ENCODE measurements around the gene SPOCK1.
"Not testable (repeated sequence)": the region's sequence is repeated elsewhere in the genome, so short reads cannot be mapped to it uniquely, and the experiment has no call there.

Gene SPOCK1

DNA sequence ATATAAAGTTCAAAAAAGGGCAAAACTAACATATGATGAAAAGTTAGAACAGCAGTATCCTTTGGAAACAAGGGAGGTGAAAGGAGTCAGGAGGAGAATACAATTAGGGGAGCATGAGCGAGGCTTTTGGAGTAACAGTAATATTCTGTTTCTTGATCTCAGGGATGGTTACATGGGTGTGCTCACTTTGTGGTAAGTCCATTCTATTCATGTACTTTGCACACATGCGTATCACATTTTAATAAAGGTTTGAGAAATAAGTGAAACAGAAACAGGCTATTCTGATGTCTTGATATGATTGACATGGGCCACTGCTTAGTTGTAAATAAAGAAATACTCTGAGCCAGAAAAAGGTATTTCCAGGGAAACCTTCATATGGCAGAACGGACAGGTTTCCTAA is 208.8 kb downstream of the SPOCK1 start:
- DNase-seq = no peak

DNA sequence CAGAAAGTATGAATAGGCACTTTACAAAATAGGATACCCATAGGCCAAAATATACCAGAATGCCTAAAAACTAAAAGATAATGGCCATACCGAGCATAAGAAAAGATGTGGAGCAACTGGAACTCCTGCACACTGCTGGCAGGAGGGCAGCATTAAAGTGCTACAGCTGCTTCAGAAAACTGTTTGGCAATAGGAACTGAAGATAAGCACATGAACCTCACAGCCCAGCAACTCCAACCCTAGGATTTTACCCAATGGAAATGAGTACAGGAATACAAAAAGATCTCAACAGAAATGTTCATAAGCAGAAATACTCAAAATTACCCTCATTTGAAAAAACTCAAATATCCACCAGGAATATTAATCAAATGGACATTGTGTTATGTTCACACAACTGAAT is 209.3 kb downstream of the SPOCK1 start:
- no peak for DNase-seq

DNA sequence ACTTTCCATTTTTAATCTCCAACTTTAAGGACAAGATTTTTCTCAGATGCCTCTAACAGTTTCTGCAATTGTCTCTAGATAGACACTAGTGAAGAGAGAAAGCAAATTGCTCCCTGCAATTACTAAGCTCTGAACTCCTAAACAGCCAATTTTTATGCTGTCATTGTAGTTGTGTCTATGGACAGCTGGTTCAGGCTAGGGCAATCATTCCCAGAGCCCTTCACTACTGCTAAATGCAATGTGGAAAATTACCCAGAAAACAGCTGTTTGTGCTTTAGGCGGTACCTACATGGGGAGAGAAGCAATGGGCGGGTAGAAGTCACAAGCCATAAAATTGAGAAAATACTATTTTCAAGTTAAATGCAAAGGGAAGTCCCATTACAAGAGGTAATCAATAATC is 211.6 kb downstream of the SPOCK1 start:
- DNase-seq = no peak

DNA sequence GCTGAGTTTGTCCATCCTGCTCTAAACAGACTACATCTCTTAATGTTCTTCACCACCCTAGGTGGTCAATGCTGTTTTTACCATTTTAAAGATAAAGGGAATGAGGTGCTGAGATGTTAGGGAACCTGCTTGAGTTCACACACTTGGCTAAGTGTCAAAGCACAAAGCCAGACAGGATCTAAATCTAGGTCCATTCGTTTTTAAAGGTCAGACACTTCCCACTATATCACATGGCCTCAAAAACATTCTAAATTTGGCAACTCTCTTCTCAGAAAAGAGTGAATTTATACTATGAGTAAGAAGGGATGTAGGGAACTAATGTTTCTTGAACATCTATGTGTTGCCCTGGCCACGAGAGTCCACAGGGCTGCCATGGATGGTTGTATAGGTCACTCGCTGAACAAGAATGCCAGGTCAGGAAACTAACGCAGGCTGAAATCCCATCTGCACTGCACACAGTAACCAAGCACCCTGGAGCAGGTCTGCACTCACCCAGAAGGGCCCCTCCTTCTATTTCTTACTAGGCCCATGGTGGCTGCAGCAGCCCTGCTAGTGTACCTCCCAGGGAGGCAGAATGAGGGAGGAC is 213.0 kb downstream of the SPOCK1 start:
- DNase-seq = no peak

DNA sequence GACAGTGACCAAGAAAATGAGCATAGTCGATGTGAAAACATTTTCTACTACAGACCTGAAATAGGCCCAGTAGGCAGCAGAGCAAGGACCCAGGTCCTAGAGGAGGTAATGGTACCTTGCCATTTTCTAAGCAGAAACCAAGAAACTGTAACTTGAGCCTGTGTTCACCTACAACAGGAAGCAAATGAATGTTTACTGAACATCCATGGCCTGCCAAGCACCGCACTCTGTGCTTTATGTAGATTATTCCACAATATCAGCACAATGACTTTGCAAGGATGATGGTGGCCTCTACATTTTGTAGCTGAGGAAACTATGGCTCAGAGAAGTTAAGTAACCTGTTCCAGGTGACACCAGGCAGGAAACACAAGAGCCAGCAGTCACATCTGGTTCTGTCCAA is 215.3 kb downstream of the SPOCK1 start:
- DNase-seq = no peak

DNA sequence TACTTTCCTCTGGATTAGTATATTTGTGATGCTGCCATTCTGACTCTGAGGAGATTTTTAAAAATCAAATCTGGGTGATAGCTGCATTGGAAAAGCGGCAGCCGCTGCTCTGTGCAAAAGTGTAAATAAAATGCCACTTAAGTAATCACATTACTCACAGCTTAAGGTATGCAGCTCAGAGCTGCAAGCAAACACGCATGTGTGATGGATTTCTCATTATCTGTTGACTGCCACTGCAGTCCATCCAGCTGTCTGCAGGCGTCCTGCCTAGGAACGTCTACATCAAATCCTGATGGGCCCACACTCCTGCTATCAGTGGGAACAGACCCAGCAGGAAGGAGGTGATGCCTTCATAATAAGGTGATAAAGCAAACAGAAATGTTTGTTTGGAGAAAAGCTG is 216.9 kb downstream of the SPOCK1 start:
- DNase-seq = no peak

DNA sequence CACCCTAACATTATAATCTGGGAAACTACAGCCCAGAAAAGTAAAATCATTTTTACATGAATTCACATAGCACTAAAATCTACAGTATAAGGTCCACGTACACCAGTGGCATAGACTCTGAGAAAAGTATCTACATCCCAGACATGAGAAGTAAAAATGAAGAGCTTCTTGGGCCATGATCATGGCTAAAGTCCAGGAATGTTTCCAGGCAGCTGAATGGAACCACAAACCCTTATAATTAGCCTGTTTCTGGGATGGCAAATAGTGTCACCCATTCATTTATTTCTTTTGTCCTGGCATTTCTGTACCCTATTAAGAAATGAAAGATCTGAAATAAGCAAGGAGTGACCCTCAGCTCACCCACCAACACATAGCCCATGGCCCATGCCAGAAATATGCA is 217.9 kb downstream of the SPOCK1 start:
- DNase-seq = no peak

DNA sequence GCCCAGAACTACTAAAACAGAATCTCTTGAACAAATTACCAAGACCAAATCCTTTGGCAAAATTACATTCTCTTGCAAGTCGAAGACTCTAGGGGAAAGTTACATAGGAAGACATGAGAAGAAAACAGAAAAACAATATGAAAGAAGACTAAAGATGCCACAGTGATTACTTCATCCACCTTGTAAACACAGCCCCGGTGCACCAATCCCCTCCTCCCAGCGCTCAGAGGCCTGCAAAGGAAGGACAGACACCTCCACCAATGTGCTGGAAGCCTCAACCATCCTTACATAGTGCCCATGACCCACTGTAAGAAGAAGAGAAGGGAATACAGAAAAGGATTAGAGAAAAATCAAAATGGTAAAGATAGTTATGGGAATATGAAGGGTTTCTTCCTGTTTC is 218.5 kb downstream of the SPOCK1 start:
- no peak for DNase-seq

DNA sequence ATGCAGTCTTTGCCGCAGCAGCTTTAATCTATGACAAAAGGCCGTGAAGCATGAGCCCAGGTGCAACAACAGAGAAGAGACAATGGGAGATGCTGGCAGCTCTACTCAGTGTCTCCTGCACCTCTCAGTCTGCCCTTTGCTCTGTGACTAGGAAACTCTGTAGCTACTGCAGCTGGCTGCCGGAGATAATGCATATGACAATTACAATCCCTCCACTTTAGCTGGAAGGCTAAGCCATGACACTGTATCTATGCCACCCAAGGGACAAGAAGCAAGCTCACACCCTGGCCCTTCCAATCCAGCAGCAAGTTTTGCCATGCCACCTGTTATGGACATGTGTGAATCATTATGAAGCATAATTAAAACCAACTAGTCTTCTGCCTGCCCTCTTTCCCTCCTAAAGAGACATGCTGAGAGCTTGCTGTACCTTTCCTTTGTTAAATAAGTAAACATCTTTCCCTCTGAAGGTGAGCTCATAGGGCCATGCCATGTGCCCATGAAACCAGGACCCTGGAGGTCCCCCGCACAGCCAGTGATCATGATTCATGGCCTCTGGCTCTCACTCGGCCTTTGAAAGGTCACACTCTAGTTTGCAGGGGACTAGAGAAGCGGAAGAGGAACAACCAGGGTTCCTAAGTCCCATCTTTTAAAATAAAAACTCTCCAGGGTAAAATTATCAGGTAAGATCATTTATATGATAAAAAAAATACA is 219.4 kb downstream of the SPOCK1 start:
- no peak for DNase-seq

DNA sequence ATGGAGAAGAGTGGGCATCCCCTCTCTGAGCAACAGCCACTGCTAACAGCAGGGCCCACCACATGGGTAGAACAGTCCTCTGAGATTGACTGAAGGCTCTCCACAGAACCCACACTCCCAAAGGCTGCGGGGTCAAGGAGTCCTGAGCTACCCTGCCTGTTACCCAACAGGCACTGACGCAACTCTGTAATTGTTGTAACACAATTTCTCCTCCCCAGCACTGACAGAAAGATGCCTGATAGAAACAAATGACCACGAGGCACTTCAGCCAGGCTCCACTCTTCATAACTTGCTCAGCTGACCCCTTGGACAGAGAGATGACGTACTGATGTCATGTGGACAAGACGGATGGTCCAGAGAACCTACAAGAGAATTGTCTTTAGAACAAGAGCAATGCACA is 220.7 kb downstream of the SPOCK1 start:
- DNase-seq = no peak

DNA sequence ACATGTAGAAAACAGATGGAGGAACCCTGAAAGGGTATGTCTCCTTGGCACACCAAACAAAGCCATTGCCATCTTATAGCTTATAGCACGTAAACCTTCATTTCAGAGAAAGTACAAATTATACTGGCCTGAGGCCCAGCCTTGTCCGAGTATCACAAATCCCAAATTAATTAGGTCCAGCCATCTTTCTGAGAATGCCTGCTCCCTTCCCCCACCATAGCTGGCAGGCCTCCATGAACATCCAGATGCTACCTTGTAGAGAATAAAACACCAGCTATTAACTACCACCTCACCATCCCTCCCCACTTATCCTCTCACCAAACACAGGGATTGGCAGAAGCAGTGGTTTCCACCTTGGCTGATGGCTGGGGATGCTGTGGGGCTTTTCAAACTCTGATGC is 224.0 kb downstream of the SPOCK1 start:
- DNase-seq = no peak

DNA sequence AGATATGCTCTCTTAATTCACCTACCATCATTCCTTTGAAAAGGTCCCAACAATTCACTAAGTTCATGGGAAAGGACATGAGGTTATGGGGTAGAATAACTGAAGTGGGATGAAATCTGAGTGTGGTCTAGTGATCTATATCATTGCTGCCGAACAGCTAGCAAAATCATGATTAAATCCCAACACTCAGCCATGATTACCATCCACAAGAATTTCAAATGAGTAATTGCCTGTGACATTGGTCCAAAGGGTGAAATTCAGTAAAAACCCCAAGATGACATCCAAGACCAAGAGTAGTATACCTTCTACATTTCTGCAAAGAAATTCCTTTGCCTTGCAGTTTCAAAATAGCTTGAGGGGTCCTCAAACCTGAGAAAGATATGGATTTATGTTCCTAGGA is 225.6 kb downstream of the SPOCK1 start:
- DNase-seq = no peak

DNA sequence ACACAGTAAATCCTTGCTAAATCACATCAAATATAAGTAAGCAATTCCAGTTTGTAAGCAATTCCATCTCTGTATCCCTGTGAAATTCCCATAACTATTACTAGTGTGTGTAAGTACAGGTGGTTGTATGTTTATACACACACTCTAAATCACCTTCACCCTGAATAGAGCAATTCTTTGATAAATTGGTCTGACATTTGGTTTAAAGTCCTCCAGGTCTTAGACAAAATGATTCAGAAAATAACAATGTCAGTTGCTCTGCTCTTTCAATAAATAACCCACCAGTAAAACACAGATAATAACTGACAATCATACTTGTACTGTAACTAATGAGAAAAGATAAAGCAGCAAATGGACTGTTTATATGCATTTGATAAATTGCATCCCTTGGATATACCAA is 226.3 kb downstream of the SPOCK1 start:
- no peak for DNase-seq

DNA sequence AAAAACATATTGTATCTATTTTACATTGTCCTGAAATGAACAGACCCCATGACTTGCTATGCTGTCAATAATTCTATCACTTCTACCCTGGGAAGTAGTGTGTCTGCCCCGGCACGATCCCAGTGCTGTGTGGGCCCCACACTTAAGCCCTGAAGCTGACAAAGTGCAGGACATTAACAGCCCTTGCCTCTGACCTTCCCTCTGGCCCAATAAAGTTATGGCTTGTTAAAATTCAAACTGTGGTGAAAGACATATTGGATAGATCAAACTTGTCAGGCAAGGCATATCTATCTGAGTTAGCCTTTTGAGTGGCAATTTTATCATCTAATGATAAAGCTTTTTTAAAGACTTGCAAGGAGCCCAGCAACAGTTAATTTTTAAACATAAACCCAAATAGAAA is 229.2 kb downstream of the SPOCK1 start:
- DNase-seq = no peak

DNA sequence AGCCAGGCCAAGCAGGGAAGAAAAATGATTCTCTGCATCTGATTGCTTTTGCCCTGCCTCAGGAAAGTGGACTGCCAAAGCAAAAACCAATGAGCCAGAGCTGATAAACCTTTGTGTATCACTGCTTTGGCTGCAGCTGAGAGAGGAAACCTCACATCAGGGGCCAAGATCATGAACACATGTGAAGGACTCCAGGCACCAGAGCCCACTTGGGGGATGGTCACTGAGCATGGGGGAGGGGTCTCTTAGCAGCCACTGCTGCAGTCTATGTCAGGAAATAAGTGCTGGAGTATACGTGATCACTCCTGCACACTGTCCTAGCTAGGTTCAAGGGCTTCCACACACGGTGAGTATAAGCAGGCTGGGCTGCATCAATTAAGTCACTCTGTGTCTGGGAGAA is 229.9 kb downstream of the SPOCK1 start:
- no peak for DNase-seq

DNA sequence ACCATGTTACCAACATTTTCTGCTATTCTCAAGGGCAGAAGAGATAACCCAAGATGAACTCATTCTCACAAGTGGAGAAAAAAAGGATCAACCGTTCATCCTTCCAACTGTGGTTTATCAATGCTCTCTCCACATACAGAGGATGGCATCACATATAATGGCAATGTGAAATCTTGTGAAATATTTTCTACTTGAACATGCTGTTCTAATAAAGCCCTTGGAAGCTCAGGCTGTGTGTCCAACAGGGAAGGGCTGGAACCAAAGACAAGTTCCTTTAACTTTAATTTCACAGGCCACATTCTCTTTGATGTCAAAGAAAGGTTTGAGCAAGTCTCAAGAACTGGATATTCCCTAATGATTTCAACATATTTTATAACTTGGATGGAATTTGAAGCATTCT is 230.5 kb downstream of the SPOCK1 start:
- DNase-seq = no peak

DNA sequence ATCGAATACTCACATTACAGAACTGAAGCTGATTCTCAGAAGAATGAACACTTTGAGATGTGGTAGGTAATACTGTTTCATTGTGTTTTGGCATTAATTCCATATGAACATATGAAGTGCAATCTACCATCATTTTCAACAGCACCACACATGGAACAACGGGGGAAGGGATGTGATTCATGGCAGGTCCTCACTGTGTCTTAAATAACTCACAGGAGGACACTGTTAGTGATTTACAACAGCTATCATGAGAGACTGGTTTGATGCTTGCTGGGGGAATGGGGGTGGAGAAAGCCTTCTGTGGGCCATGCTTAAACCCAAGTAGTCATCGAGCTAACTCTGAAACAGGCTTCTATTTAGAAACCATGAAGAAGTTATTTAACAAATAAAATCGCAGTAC is 232.9 kb downstream of the SPOCK1 start:
- DNase-seq = no peak

DNA sequence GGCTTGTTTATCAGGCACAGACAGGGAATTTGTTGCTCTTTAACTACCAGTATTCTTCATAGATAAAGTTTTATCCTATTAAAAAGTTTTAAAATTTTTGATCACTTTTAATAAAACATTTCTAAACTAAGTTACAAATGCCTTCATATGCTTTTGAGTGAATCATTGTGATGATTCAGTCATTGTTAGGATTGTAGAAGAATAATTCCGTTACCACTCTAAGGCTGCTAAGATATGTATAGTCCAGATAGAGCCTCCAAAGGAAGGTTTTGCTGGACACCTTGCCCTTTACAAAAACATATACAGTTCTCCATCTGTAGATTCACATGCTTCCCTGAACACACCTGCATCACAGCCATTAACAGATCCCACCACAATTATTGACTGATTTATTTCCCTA is 233.7 kb downstream of the SPOCK1 start:
- DNase-seq = no peak

DNA sequence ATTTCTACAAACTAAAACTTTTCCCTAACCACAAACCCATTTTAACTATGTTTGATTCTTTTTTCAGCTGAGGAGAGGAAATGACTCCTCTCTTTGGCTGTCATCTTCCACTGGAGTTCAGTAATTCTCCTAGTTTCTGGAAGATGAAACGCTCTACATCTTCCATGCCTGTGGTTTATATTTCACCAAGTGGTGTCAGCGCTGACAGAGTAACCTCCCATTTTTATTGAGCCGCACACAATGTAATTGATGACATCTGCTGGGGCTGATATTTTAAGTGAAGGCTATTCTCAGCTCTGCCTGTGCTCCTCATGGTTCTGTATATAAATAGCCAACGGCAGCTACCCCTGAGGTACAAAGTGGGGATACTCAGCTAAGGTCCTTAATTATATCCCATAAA is 234.6 kb downstream of the SPOCK1 start:
- no peak for DNase-seq

DNA sequence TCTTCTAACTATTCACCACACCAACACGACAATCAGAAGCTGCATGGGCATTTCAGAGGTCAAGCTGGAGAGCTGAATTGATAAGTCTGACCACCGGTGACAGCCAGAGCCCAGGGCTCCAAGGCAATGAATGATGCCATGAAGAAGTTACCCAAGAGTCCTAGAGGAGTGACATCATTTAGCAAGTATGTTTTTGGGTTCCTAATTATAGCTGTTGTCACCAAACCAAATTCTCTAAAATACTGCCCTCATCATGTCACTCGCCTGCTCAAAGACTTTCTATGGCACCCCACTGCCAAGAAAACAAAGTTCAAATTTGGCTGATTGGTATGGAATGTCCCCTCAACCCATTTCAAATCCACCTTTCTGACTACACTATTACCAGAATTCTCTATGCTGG is 235.1 kb downstream of the SPOCK1 start:
- no peak for DNase-seq

DNA sequence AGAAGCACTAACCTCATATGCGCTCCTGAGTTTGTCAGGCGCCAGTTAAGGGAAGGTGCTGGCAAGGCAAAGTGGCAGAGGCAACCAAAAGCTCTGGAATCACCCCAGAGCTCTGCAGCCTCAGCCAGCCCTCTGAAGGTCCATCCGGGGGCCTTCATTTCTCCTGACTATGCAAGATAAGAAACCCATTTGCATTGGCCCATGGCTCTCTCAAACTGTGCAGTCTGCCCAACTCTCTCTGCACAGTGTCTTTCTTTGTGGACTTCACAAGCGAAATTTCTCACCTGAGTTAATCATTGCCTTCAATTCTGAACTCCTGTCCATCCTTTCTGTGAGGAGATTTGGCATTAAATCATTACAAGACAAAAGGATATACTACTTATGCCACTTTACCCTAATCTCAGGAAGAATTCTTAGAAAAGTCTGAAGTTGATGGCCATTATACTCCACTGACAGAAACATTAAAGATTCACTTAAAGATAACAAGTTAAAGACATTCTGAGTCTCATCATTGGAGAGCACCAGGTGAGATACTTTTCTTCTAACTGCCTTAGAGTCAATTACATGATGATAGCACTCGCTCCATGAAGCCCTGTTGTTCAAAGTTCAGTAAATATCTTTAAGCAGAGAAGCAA is 235.6 kb downstream of the SPOCK1 start:
- DNase-seq = no peak

DNA sequence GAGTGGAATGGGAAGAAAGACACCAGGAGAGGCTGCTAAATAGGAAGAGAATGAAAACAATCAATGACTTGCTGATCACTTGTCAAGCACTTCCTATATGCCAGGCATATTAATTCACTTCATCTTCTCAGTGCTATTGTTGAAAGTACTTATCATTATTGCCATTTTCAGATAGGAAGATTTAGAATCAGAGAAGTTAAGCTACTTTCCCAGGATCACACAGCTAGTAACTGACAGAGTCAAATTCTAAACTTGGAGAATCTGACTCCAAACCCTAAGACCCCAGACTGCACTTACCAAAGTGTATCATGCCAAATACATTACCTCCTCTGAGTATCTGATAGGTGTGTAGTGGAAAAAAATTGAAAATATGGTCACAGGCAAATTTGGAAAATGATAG is 236.3 kb downstream of the SPOCK1 start:
- no peak for DNase-seq

DNA sequence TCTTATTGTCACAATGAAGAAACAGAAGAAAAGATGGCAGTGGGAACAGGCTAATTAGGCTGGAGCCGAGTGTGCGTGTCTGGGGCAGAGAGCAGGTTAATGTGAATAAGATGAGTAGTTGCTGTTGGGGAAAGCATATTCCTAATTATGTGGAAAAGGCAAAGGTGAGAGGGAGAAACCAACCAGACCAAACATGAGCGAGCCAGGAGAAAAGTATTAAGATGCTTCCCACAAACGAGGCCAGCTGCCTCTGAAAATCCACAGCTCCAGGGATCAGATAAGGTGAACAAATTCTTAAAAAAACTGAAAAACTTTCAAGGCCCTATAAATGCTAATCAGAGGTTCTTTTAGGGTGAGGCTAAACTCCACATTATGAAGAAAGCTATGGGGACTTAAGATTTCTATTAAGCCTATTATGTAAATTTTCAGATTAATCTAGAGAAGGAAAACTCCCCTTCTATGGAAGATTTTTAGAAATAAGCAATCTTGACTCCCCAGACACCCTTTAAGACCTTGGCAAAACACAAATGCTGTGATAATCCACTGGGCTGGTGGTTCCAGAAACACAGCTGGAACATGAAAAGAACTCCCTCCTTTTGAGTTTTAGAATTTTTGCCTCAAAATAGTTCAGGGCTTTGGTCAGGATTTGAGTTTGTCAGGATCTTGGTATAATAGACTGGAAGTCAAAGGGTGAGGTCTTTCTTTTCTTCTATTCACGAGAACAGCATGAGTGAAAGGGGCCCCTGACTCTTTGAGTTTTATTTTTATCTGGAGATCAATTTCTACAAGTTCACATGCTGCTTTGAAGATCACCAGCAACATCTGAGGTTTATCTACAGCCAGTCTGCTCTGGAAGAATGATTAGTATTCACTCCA is 238.1 kb downstream of the SPOCK1 start:
- no peak for DNase-seq

DNA sequence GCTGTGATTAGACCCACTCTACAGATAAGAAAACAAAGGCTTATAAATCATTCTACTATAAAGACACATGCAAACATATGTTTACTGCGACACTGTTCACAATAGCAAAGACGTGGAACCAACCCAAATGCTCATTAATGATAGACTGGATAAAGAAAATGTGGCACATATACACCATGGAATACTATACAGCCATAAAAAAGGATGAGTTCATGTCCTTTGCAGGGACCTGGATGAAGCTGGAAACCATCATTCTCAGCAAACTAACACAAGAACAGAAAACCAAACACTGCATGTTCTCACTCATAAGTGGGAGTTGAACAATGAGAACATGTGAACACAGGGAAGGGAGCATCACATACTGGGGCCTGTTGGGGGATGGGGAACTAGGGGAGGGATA is 240.0 kb downstream of the SPOCK1 start:
- not testable (repeated sequence) for DNase-seq

Measured in hematopoietic multipotent progenitor cell treated with erythropoietin and hydrocortisone succinate and interleukin-3 and kit ligand, for 6 days (in vitro differentiated cells).